Suprapubic skin (tissue), 4 donors: ENCODE results near the gene FOXR2. TPM values are rescaled to one million over a fixed set of nuclear protein-coding genes. Genes with fewer than 3 reads are reported as not detected.

Experiments
- DNase-seq, 2 donors: peaks; one replicate each; pipeline ENCODE4 v3.0.0-alpha.2; 2019; ENCODE audit warnings: low spot score in 2 of 2
- H3K27ac ChIP-seq: fragments of 200-600 bp; sonication (generic); one replicate; pipeline ENCODE4 v1.5.1; 2019
- H3K27me3 ChIP-seq: fragments of 200-600 bp; sonication (generic); one replicate; pipeline ENCODE4 v1.5.1; 2019
- H3K36me3 ChIP-seq: fragments of 200-600 bp; sonication (generic); one replicate; pipeline ENCODE4 v1.5.1; 2019
- H3K4me1 ChIP-seq: fragments of 200-600 bp; sonication (generic); one replicate; pipeline ENCODE4 v1.5.1; 2019
- H3K4me3 ChIP-seq: fragments of 200-600 bp; sonication (generic); one replicate; pipeline ENCODE4 v1.5.1; 2019; ENCODE audit warnings: mild to moderate bottlenecking
- H3K9me3 ChIP-seq: fragments of 200-600 bp; sonication (generic); one replicate; pipeline ENCODE4 v1.5.1; 2019
- EP300 ChIP-seq: sonication (generic); formaldehyde crosslinking; IDR thresholded peaks from one replicate; pipeline ENCODE4 v1.6.1; 2017; ENCODE audit warnings: antibody characterized with exemption
- POLR2A ChIP-seq, 2 donors: fragments of 450-650 bp; IDR thresholded peaks; one replicate each; pipeline ENCODE4 v1.6.1; 2017; ENCODE audit warnings: antibody characterized with exemption in 2 of 2, mild to moderate bottlenecking in 2 of 2, moderate library complexity in 2 of 2
- POLR2AphosphoS5 ChIP-seq, 3 donors: sonication (generic); formaldehyde crosslinking; IDR thresholded peaks; one replicate each; pipeline ENCODE4 v1.6.1; 2017; ENCODE audit warnings: antibody characterized with exemption in 3 of 3
- WGBS: methylation state at CpG from one replicate; pipeline ENCODE4 v1.1.5; 2018; 5-methylcytosine and 5-hydroxymethylcytosine counted together
- total RNA-seq, 4 donors: library from RNA; depleted of rRNA; stranded (reverse); fragments of >200 nt; gene quantifications; one replicate each; pipeline ENCODE4 v1.1.0, GENCODE V29; 2016
- TF ChIP-seq, protein P1 (sequence below), 2 donors: fragments of 200-600 bp in 1 of 2; fragments of 450-650 bp in 1 of 2; sonication (generic) in 1 of 2; IDR thresholded peaks; one replicate each; pipeline ENCODE4 v1.5.1; 2016 to 2019; ENCODE audit warnings: antibody characterized with exemption in 2 of 2, mild to moderate bottlenecking in 1 of 2, moderate library complexity in 1 of 2

FOXR2 gene
- total RNA-seq, 4 donors from 2014 or later, result not detected

DNA sequence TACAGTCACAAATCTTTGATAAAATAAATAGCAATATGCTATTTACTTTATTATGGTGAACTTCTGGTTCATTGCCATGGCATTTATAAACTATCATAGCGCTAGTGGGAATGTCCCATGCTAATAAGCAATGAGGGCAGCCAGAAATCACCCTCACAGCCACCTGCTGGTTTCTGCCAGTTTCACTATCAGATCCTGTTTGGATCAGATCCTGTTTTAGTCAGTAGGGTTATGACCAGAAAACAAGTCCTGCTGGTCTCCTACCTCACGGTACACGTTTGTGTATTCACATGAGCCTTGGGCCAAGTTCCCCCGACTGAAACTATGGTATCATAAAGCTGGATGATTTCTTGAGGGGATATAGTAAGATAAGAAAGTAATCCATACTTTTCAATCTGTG is 17.7 kb downstream of the FOXR2 start:
- no peaks in the 10 kb centered on the region for H3K9me3 ChIP-seq
- H3K4me3 ChIP-seq, result no peak overlapping the region
- WGBS, result 60% methylated on average over 4 of the region's 4 CpGs
- H3K27me3 ChIP-seq, result no peaks in the 10 kb centered on the region
- TF ChIP-seq POLR2AphosphoS5 (IDR thresholded peaks at IDR 0.05), result no peak
- TF ChIP-seq, protein P1, sequence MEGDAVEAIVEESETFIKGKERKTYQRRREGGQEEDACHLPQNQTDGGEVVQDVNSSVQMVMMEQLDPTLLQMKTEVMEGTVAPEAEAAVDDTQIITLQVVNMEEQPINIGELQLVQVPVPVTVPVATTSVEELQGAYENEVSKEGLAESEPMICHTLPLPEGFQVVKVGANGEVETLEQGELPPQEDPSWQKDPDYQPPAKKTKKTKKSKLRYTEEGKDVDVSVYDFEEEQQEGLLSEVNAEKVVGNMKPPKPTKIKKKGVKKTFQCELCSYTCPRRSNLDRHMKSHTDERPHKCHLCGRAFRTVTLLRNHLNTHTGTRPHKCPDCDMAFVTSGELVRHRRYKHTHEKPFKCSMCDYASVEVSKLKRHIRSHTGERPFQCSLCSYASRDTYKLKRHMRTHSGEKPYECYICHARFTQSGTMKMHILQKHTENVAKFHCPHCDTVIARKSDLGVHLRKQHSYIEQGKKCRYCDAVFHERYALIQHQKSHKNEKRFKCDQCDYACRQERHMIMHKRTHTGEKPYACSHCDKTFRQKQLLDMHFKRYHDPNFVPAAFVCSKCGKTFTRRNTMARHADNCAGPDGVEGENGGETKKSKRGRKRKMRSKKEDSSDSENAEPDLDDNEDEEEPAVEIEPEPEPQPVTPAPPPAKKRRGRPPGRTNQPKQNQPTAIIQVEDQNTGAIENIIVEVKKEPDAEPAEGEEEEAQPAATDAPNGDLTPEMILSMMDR (IDR thresholded peaks at IDR 0.05), result no peak
- TF ChIP-seq POLR2A (IDR thresholded peaks at IDR 0.05), result no peak
- TF ChIP-seq EP300, result no peak
- no peak overlapping the region for H3K27ac ChIP-seq
- H3K36me3 ChIP-seq, result no peaks in the 10 kb centered on the region
- no peaks in the 10 kb centered on the region for H3K4me1 ChIP-seq
- DNase-seq, result no peak

DNA sequence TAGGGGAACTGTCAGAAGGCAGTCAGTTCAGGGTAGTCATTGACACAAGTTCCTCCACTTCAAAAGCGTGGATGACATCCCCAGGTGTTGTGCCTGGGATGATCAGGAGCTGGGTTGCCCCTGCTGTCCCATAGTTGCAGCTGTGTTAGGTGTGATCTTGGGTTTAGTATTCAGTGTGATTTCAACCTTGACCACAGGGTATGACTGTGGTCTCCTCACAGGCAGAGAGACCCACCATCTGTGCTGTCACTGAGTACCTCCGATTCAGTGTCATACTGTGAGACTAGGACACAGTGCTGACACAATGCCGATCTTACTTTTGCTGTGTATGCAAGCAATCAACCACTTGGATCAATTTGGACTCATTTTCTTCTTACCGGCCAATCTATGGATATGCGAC is 25.2 kb downstream of the FOXR2 start:
- H3K9me3 ChIP-seq, result no peaks in the 10 kb centered on the region
- no peak for DNase-seq
- H3K4me1 ChIP-seq, result no peaks in the 10 kb centered on the region
- TF ChIP-seq, protein P1 (IDR thresholded peaks at IDR 0.05), result no peak
- TF ChIP-seq POLR2AphosphoS5 (IDR thresholded peaks at IDR 0.05) (no peak), POLR2A (IDR thresholded peaks at IDR 0.05) (no peak), EP300 (no peak)
- no peaks in the 10 kb centered on the region for H3K36me3 ChIP-seq
- H3K27ac ChIP-seq, result no peak overlapping the region
- WGBS, result 85% methylated on average over 5 of the region's 5 CpGs
- no peak overlapping the region for H3K4me3 ChIP-seq
- H3K27me3 ChIP-seq, result no peaks in the 10 kb centered on the region

DNA sequence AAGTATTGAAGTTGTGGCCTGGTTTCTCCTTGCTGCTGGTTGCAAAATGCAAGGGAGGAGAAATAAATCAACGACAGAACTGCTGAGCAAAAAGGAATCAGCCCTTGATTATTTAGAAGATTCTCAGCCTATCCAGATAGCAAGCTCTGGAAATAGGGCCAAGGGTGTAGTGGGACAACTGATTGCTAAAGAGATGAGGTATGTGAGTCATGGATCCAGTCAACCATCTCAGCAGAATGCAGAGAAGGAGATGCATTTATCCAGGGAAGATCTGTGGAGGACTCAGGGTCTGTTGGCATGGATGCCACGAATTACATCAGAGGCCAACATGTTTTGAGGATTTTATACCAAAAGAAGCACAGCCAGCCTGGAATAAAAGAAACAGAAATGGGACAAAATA is 36.7 kb downstream of the FOXR2 start:
- no peak overlapping the region for H3K4me3 ChIP-seq
- no peaks in the 10 kb centered on the region for H3K4me1 ChIP-seq
- H3K27me3 ChIP-seq, result no peaks in the 10 kb centered on the region
- no peak overlapping the region for H3K27ac ChIP-seq
- no peak for DNase-seq
- 31% methylated on average over 2 of the region's 2 CpGs for WGBS
- no peaks in the 10 kb centered on the region for H3K36me3 ChIP-seq
- H3K9me3 ChIP-seq, result no peaks in the 10 kb centered on the region
- TF ChIP-seq EP300 (no peak), POLR2A (IDR thresholded peaks at IDR 0.05) (no peak), POLR2AphosphoS5 (IDR thresholded peaks at IDR 0.05) (no peak)
- TF ChIP-seq, protein P1 (IDR thresholded peaks at IDR 0.05), result no peak

DNA sequence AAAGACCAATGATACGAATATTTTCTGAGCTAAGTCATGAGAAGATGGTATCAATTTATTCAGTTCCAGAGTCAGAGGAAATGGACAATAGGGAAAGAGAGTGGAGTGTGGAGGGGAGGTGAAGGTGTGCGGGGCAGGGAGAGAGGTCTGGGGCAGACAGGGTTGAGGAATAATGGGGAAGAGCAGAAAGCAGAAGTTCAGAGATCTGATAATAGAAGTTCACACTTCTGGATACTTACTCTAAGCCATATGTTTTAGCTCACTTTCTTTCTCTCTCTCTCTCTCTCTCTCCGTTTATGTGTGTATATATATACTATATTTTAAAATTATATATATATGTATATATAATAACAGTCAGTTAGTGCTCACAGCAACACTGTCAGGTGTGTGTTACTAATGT is 40.4 kb downstream of the FOXR2 start:
- Histone ChIP-seq H3K36me3 (no peaks in the 10 kb centered on the region), H3K4me3 (no peak overlapping the region), H3K27me3 (no peaks in the 10 kb centered on the region), H3K4me1 (no peaks in the 10 kb centered on the region), H3K27ac (no peak overlapping the region), H3K9me3 (no peaks in the 10 kb centered on the region)
- WGBS, result 62% methylated on average over 3 of the region's 3 CpGs
- DNase-seq, result no peak
- TF ChIP-seq, protein P1 (IDR thresholded peaks at IDR 0.05), result no peak
- TF ChIP-seq EP300 (no peak), POLR2A (IDR thresholded peaks at IDR 0.05) (no peak), POLR2AphosphoS5 (IDR thresholded peaks at IDR 0.05) (no peak)

DNA sequence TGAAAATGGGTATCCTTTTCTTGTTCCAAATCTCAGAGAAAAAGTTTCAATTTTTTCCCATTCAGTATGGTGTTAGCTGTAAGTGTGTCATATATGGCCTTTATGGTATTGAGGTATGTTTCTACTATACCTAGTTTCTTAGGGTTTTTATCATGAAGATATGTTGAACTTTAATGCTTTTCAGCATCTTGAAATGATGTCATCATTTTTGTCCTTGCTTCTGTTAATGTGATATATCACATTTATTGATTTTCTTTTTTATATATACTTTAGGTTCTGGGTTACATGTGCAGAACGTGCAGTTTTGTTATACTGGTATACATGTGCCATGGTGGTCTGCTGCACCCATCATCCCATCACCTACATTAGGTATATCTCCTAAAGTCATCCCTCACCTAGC is 44.9 kb downstream of the FOXR2 start:
- no peaks in the 10 kb centered on the region for H3K4me1 ChIP-seq
- H3K36me3 ChIP-seq, result no peaks in the 10 kb centered on the region
- H3K27ac ChIP-seq, result no peak overlapping the region
- H3K4me3 ChIP-seq, result no peak overlapping the region
- 35% methylated on average over 1 of the region's 1 CpG for WGBS
- no peaks in the 10 kb centered on the region for H3K27me3 ChIP-seq
- H3K9me3 ChIP-seq, result no peaks in the 10 kb centered on the region
- no peak for DNase-seq
- TF ChIP-seq POLR2AphosphoS5 (IDR thresholded peaks at IDR 0.05) (no peak), POLR2A (IDR thresholded peaks at IDR 0.05) (no peak), EP300 (no peak)
- TF ChIP-seq, protein P1 (IDR thresholded peaks at IDR 0.05), result no peak

Other genes with a start within 250 kb of the FOXR2 start
- 10 to 100 TPM in 2 of 4 donors, 1 to 10 TPM in 2; 6.4 to 13.8 (median 10.1) TPM for gene MAGEH1, start 171.3 kb upstream of the FOXR2 start, total RNA-seq
- gene USP51, start 133.6 kb upstream of the FOXR2 start, total RNA-seq, result 1 to 10 TPM in 1 of 4 donors, under 1 TPM in 3; 0.11 to 3.1 (median 0.61) TPM
- 10 to 100 TPM; 12.1 to 35.2 (median 17.6) TPM for gene RRAGB, start 94.3 kb downstream of the FOXR2 start, total RNA-seq